Stomach (tissue), 9 donors: ENCODE results near the gene RBBP8NL. TPM values are rescaled to one million over a fixed set of nuclear protein-coding genes. Genes with fewer than 3 reads are reported as not detected.
A peak's percentile ranks its signal among the peaks of the same experiment; 100 is the strongest.

ENCODE experiments used
- DNase-seq, 2 donors: peaks; one replicate each; pipeline versions ENCODE4 v3.0.0 to v3.0.0-alpha.2; 2013 to 2019
- H3K27ac ChIP-seq, 5 donors: fragments of 200-600 bp in 4 of 5; sonication (generic) in 4 of 5; one replicate each; pipeline ENCODE4 v1.5.1; 2013 to 2019; ENCODE audit warnings: mild to moderate bottlenecking in 1 of 5, moderate library complexity in 1 of 5
- H3K27me3 ChIP-seq, 3 donors: fragments of 200-600 bp; sonication (generic); one replicate each; pipeline ENCODE4 v1.5.1; 2017 to 2019; ENCODE audit warnings: mixed run types in 1 of 3
- H3K36me3 ChIP-seq, 4 donors: fragments of 200-600 bp; sonication (generic); 1 replicate in 3 of 4; 2 replicates in 1 of 4; pipeline ENCODE4 v1.5.1; 2016 to 2019
- H3K4me1 ChIP-seq, 4 donors: fragments of 200-600 bp; sonication (generic); one replicate each; pipeline ENCODE4 v1.5.1; 2016 to 2019
- H3K4me3 ChIP-seq, 4 donors: fragments of 200-600 bp; sonication (generic) in 3 of 4; one replicate each; pipeline ENCODE4 v1.5.1; 2016 to 2019; ENCODE audit warnings: mild to moderate bottlenecking in 1 of 4
- H3K9me3 ChIP-seq, 4 donors: fragments of 200-600 bp; sonication (generic); one replicate each; pipeline ENCODE4 v1.5.1; 2016 to 2019
- CTCF ChIP-seq, 7 experiments: fragments of 450-650 bp in 4 of 7; fragments of 200-600 bp in 3 of 7; sonication (generic) in 3 of 7; IDR thresholded peaks; one replicate each; pipeline ENCODE4 v1.5.1; 2016 to 2019; ENCODE audit warnings: antibody characterized with exemption in 7 of 7, control low read depth in 2 of 7, mild to moderate bottlenecking in 1 of 7
- EP300 ChIP-seq: sonication (generic); formaldehyde crosslinking; IDR thresholded peaks from one replicate; pipeline ENCODE4 v1.6.1; 2017; ENCODE audit warnings: antibody characterized with exemption
- POLR2A ChIP-seq, 4 donors: fragments of 450-650 bp; IDR thresholded peaks; one replicate each; pipeline ENCODE4 v1.6.1; 2016; ENCODE audit warnings: antibody characterized with exemption in 4 of 4, control low read depth in 2 of 4, mild to moderate bottlenecking in 1 of 4, moderate library complexity in 1 of 4
- POLR2AphosphoS5 ChIP-seq, 3 donors: sonication (generic); formaldehyde crosslinking; IDR thresholded peaks; one replicate each; pipeline ENCODE4 v1.6.1; 2016; ENCODE audit warnings: antibody characterized with exemption in 3 of 3
- WGBS, 5 donors: extraction: QIAGEN DNeasy Blood & Tissue Kit in 3 of 5; methylation state at CpG; one replicate each; pipeline versions ENCODE4 v1.1.5 to v1.1.7; 2013 to 2018; 5-methylcytosine and 5-hydroxymethylcytosine counted together
- intact Hi-C: fragments of 100-400 bp; cut with DNase I; formaldehyde crosslinking; loops from one replicate; pipeline ENCODE4 v1.15.1; 2023; ENCODE audit warnings: low total_unique reads
- polyA plus RNA-seq, 3 donors: library from polyadenylated mRNA; stranded (reverse); fragments of 200-250 nt; gene quantifications; one replicate each; pipeline ENCODE4 v1.2.3, GENCODE V29; 2013
- total RNA-seq, 5 donors: library from RNA; depleted of rRNA; stranded (reverse); fragments of >200 nt; gene quantifications; one replicate each; pipeline versions ENCODE4 v1.1.0 to v1.2.3, GENCODE V29; 2014 to 2016
- donor health status: healthy with polysubstance abuse.
- donor health status: Bipolar disorder and iron deficiency.
- donor health status: healthy.

RBBP8NL gene
- total and polyA plus RNA-seq, 8 donors = 0.45 to 8.0 (median 2.2) TPM; not detected in 2

- H3K4me1 ChIP-seq = peaks cover 47 to 78% (median 61%) of the 10 kb centered on the region in 4 donors
- intact Hi-C loops = no loop called here
- WGBS, 5 donors = 79 to 93% (median 89%) methylated on average over 14 to 15 of the region's 15 CpGs
- peak overlapping the region in 1 of 5 donors; percentile 83 for H3K27ac ChIP-seq
- H3K4me3 ChIP-seq = peak overlapping the region in 1 of 4 donors; percentile 55
- H3K36me3 ChIP-seq = peaks cover 0 to 2% (median under 1%) of the 10 kb centered on the region in 4 donors
- peak in 1 of 2 donors; percentile 24 for DNase-seq
- TF ChIP-seq EP300 = no peak
- no peak for TF ChIP-seq POLR2AphosphoS5 (IDR thresholded peaks at IDR 0.05)
- no peak for TF ChIP-seq CTCF (IDR thresholded peaks at IDR 0.05)
- no peak for TF ChIP-seq POLR2A (IDR thresholded peaks at IDR 0.05)
- H3K9me3 ChIP-seq = no peaks in the 10 kb centered on the region
- H3K27me3 ChIP-seq = no peaks in the 10 kb centered on the region
Measured at GRCh38 chr20:62408055-62408454, 19.3 kb downstream of the RBBP8NL start.

- TF ChIP-seq POLR2A (IDR thresholded peaks at IDR 0.05) = no peak
- peak in 2 of 3 donors; percentile 36 to 42 for TF ChIP-seq POLR2AphosphoS5 (IDR thresholded peaks at IDR 0.05)
- TF ChIP-seq EP300 = no peak
- TF ChIP-seq CTCF (IDR thresholded peaks at IDR 0.05) = peak in 5 of 7 experiments; percentile 9 to 37 (median 23)
- H3K4me3 ChIP-seq = peak within 1 kb of the TSS; percentile 63 to 78 (median 68)
- intact Hi-C loops = no loop called here
- H3K27ac ChIP-seq = peak within 1 kb of the TSS; percentile 57 to 84 (median 66)
- peak; percentile 95 to 98 for DNase-seq
- no peaks in the 10 kb centered on the region for H3K27me3 ChIP-seq
- peaks cover 0 to 9% (median 6%) of the 10 kb centered on the region in 4 donors for H3K36me3 ChIP-seq
- H3K4me1 ChIP-seq = peaks cover 47 to 72% (median 58%) of the 10 kb centered on the region in 4 donors
- no peaks in the 10 kb centered on the region for H3K9me3 ChIP-seq
- WGBS, 5 donors = 4 to 10% (median 7%) methylated on average over 24 to 73 of the region's 73 CpGs
Measured at GRCh38 chr20:62407221-62407992, 19.9 kb downstream of the RBBP8NL start, which contains the start of gene CABLES2. CABLES2 (minus strand) TSS chr20:62407285; CDS start chr20:62407276, 9 bp downstream.

- Histone ChIP-seq H3K27me3 (no peaks in the 10 kb centered on the region), H3K4me1 (peaks cover 43 to 65% (median 53%) of the 10 kb centered on the region in 4 donors), H3K27ac (peak overlapping the region in 4 of 5 donors; percentile 57 to 84 (median 73)), H3K9me3 (no peaks in the 10 kb centered on the region), H3K4me3 (peak overlapping the region; percentile 63 to 78 (median 68)), H3K36me3 (peaks cover 0 to 16% (median 13%) of the 10 kb centered on the region in 4 donors)
- WGBS, 5 donors = 0 to 1% (median 1%) methylated on average over 5 to 42 of the region's 42 CpGs; no CpG with 5 or more reads in 1 of the 5 donors
- no peak for TF ChIP-seq POLR2AphosphoS5 (IDR thresholded peaks at IDR 0.05)
- TF ChIP-seq EP300 = no peak
- TF ChIP-seq POLR2A (IDR thresholded peaks at IDR 0.05) = no peak
- no peak for TF ChIP-seq CTCF (IDR thresholded peaks at IDR 0.05)
- intact Hi-C loops = no loop called here
- DNase-seq = peak in 1 of 2 donors; percentile 40
Measured at GRCh38 chr20:62406635-62407176, 20.6 kb downstream of the RBBP8NL start.

- Histone ChIP-seq H3K36me3 (peaks cover 0 to 22% (median 19%) of the 10 kb centered on the region in 4 donors), H3K27me3 (no peaks in the 10 kb centered on the region), H3K4me3 (peak overlapping the region; percentile 63 to 78 (median 68)), H3K27ac (peak overlapping the region in 4 of 5 donors; percentile 32 to 84 (median 73)), H3K9me3 (no peaks in the 10 kb centered on the region), H3K4me1 (peaks cover 39 to 58% (median 50%) of the 10 kb centered on the region in 4 donors)
- TF ChIP-seq CTCF (IDR thresholded peaks at IDR 0.05) = no peak
- TF ChIP-seq POLR2AphosphoS5 (IDR thresholded peaks at IDR 0.05) = no peak
- TF ChIP-seq POLR2A (IDR thresholded peaks at IDR 0.05) = no peak
- no peak for TF ChIP-seq EP300
- intact Hi-C loops = no loop called here
- 44 to 52% (median 50%) methylated on average over 10 of the region's 10 CpGs for WGBS, 5 donors
- no peak for DNase-seq
Measured at GRCh38 chr20:62405981-62406513, 21.3 kb downstream of the RBBP8NL start.
